SU-DHL-6 (cell line): ENCODE measurements around the gene ZNF710.

Experiments used
- CTCF ChIP-seq: fragments of 200-600 bp; sonication (generic); IDR thresholded peaks from one replicate; pipeline ENCODE4 v1.5.1; 2017; ENCODE audit warnings: antibody characterized with exemption, mild to moderate bottlenecking, low read length, moderate library complexity; ENCODE audit not compliant: insufficient read depth, poor library complexity, severe bottlenecking
- EZH2phosphoT487 ChIP-seq: fragments of 200-600 bp; sonication (generic), shearing (Covaris generic); conservative IDR thresholded peaks from 2 replicates; pipeline ENCODE4 v1.6.1; 2018; ENCODE audit warnings: mild to moderate bottlenecking, antibody characterized with exemption, low read length, moderate library complexity, mixed read lengths

GRCh38 chr15:89963301-89964231 is 37.6 kb upstream of the ZNF710 start:
- TF ChIP-seq CTCF, result no peak
- TF ChIP-seq EZH2phosphoT487, result no peak
